ENCODE results near the gene CCNF. TPM values are rescaled to one million over a fixed set of nuclear protein-coding genes. Genes with fewer than 3 reads are reported as not detected.

CCNF gene
- total RNA-seq = 1 to 10 TPM; 1.6 to 5.4 (median 2.5) TPM
- 1 to 10 TPM in 1 of 3 donors, under 1 TPM in 2; 0.71 to 2.2 (median 0.84) TPM for polyA plus RNA-seq
- long read RNA-seq, donor 1, full-length matches to known transcripts = 1 of 1 reads
- long read RNA-seq, donor 1, partial matches to known transcripts = 0 of 1 reads
- long read RNA-seq, donor 1, other reads (novel, unspliced or antisense) = 0 of 1 reads
- long read RNA-seq, donor 2, full-length matches to known transcripts = 1 of 1 reads
- long read RNA-seq, donor 2, partial matches to known transcripts = 0 of 1 reads
- long read RNA-seq, donor 2, other reads (novel, unspliced or antisense) = 0 of 1 reads
- long read RNA-seq, donor 3 = 0 reads
- long read RNA-seq, donor 4, partial matches to known transcripts = 0 of 1 reads
- long read RNA-seq, donor 4, other reads (novel, unspliced or antisense) = 1 of 1 reads
- long read RNA-seq, donor 5, full-length matches to known transcripts = 3 of 5 reads
- long read RNA-seq, donor 5, partial matches to known transcripts = 1 of 5 reads
- long read RNA-seq, donor 5, other reads (novel, unspliced or antisense) = 1 of 5 reads
- long read RNA-seq, donor 6, partial matches to known transcripts = 0 of 2 reads
- long read RNA-seq, donor 6, other reads (novel, unspliced or antisense) = 2 of 2 reads
- long read RNA-seq, donor 7 = 0 reads
- long read RNA-seq, donor 8, full-length matches to known transcripts = 1 of 1 reads
- long read RNA-seq, donor 8, partial matches to known transcripts = 0 of 1 reads
- long read RNA-seq, donor 8, other reads (novel, unspliced or antisense) = 0 of 1 reads
- long read RNA-seq, donor 9, full-length matches to known transcripts = 1 of 1 reads
- long read RNA-seq, donor 9, partial matches to known transcripts = 0 of 1 reads
- long read RNA-seq, donor 9, other reads (novel, unspliced or antisense) = 0 of 1 reads
- long read RNA-seq, donor 10 = 0 reads

GRCh38 chr16:2429034-2429770 lies at the start of gene CCNF:
CCNF (plus strand) TSS chr16:2429447; CDS start chr16:2429482, 35 bp downstream.
- H3K4me1 ChIP-seq (replicated peaks in 1 of 2) = peaks cover 0 to 10% of the 10 kb centered on the region in 2 donors
- no peaks in the 10 kb centered on the region for H3K27me3 ChIP-seq
- peaks cover 0 to 12% of the 10 kb centered on the region in 2 donors for H3K36me3 ChIP-seq (replicated peaks in 1 of 2)
- TF ChIP-seq, protein P1, sequence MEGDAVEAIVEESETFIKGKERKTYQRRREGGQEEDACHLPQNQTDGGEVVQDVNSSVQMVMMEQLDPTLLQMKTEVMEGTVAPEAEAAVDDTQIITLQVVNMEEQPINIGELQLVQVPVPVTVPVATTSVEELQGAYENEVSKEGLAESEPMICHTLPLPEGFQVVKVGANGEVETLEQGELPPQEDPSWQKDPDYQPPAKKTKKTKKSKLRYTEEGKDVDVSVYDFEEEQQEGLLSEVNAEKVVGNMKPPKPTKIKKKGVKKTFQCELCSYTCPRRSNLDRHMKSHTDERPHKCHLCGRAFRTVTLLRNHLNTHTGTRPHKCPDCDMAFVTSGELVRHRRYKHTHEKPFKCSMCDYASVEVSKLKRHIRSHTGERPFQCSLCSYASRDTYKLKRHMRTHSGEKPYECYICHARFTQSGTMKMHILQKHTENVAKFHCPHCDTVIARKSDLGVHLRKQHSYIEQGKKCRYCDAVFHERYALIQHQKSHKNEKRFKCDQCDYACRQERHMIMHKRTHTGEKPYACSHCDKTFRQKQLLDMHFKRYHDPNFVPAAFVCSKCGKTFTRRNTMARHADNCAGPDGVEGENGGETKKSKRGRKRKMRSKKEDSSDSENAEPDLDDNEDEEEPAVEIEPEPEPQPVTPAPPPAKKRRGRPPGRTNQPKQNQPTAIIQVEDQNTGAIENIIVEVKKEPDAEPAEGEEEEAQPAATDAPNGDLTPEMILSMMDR (IDR thresholded peaks at IDR 0.05) = peak in 2 of 6 experiments; percentile 44 to 49
- peak in 1 of 2 donors; percentile 40 for TF ChIP-seq POLR2A (IDR thresholded peaks at IDR 0.05)
- 0 to 2% (median 1%) methylated on average over 48 to 103 of the region's 103 CpGs; no CpG with 5 or more reads in 1 of the 4 donors for WGBS, 4 donors
- peak within 1 kb of the TSS; percentile 35 to 90 (median 64) for H3K4me3 ChIP-seq
- intact Hi-C loops (cut with DNase I) = loop anchor here (5.0 to 10.0 kb wide), 2 partner anchors 76 to 87 kb away; partner anchors contain the start of gene ABCA3 (in 2 of the 2)
- DNase-seq = peak; percentile 95 to 98 (median 97)
- no peaks in the 10 kb centered on the region for H3K9me3 ChIP-seq (replicated peaks in 1 of 3)
- H3K27ac ChIP-seq = peak within 1 kb of the TSS in 3 of 5 donors; percentile 55 to 76 (median 70)

GRCh38 chr16:2383501-2383900 lies 45.7 kb upstream of the CCNF start:
- DNase-seq = no peak
- no peaks in the 10 kb centered on the region for H3K36me3 ChIP-seq (replicated peaks in 1 of 2)
- H3K27ac ChIP-seq = no peak overlapping the region
- WGBS, 4 donors = 91 to 100% (median 97%) methylated on average over 1 of the region's 1 CpG
- no peak for TF ChIP-seq POLR2A (IDR thresholded peaks at IDR 0.05)
- TF ChIP-seq, protein P1 (IDR thresholded peaks at IDR 0.05) = no peak
- no peaks in the 10 kb centered on the region for H3K4me1 ChIP-seq (replicated peaks in 1 of 2)
- H3K27me3 ChIP-seq = no peaks in the 10 kb centered on the region
- intact Hi-C loops (cut with DNase I) = no loop called here
- no peak overlapping the region for H3K4me3 ChIP-seq
- H3K9me3 ChIP-seq (replicated peaks in 1 of 3) = no peaks in the 10 kb centered on the region

DNA sequence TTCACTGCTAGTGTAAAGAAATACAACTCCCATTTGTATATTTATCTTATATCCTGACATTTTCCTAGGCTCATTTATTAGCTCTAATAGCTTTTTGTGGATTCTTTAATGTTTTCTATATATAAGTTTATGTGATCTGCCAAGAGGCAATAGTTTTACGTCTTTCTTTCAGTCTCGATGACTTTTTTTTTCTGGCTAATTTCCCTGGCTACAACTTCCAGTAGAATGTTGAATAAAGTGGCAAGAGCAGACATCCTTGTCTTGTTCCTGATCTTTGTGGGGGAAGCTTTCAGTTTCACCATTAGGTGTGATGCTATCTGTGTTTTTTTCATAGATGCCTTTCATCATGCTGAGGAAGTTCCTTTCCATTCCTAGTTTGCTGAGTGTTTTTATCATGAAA lies 44.8 kb upstream of the CCNF start:
- 28 to 54% (median 35%) methylated on average over 2 of the region's 2 CpGs for WGBS, 4 donors
- H3K36me3 ChIP-seq (replicated peaks in 1 of 2) = no peaks in the 10 kb centered on the region
- no peaks in the 10 kb centered on the region for H3K4me1 ChIP-seq (replicated peaks in 1 of 2)
- TF ChIP-seq POLR2A (IDR thresholded peaks at IDR 0.05) = no peak
- TF ChIP-seq, protein P1 (IDR thresholded peaks at IDR 0.05) = no peak
- no peak overlapping the region for H3K4me3 ChIP-seq
- intact Hi-C loops (cut with DNase I) = no loop called here
- H3K27me3 ChIP-seq = no peaks in the 10 kb centered on the region
- H3K27ac ChIP-seq = no peak overlapping the region
- no peaks in the 10 kb centered on the region for H3K9me3 ChIP-seq (replicated peaks in 1 of 3)
- no peak for DNase-seq
